NCI-H526 treated with DMSO at 0.1 percent for 48 hours (cell line): ENCODE data around the gene ACTG2.

Experiments used
- DNase-seq: peaks from one replicate; lab custom pipeline; 2025; lab: John Stamatoyannopoulos, UW

The ACTG2 gene

DNA sequence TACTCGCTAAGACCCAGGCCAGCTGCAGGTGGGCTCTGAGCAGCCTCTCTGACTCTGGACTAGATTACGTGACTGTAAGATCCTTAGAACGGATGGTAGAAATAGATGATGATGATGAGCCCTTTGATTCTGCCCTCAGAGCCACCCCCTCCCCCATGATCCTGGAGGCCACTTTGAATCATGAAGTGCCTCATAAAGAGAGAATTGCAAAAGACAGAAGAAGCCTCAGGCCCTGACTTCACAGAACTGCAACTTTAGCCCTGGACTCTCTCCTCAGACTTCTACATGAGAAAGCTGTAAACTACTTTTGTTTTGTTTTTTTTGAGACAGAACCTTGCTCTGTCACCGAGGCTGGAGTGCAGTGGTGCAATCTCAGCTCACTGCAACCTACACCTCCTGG is 76.5 kb downstream of the ACTG2 start:
- no peak for DNase-seq
